Fibroblast of the aortic adventitia (primary cell): ENCODE measurements around the gene LILRA6. TPM values are rescaled to one million over a fixed set of nuclear protein-coding genes. Genes with fewer than 3 reads are reported as not detected.
"Not testable (repeated sequence)": the region's sequence is repeated elsewhere in the genome, so short reads cannot be mapped to it uniquely, and the experiment has no call there.

Experiments used
- DNase-seq: peaks from one replicate; pipeline ENCODE4 v3.0.0-alpha.2; 2010; ENCODE audit warnings: low read depth
- H3K4me3 ChIP-seq: 2 replicates; pipeline ENCODE4 v1.5.1; 2011; ENCODE audit warnings: low read depth, mild to moderate bottlenecking, control low read depth, low read length, moderate library complexity
- total RNA-seq: library from RNA; depleted of rRNA; stranded (reverse); fragments of >200 nt; gene quantifications from 2 replicates; pipeline ENCODE4 v1.2.3, GENCODE V29; 2012; ENCODE audit warnings: low replicate concordance
- TF ChIP-seq, protein P1 (sequence below): IDR thresholded peaks from 2 replicates; pipeline ENCODE4 v1.5.1; 2011; ENCODE audit warnings: mild to moderate bottlenecking, low read length, control low read depth, inconsistent platforms; ENCODE audit not compliant: insufficient read depth

Gene LILRA6
- total RNA-seq, 1 donor, result not detected

GRCh38 chr19:54201980-54202379 lies 40.6 kb downstream of the LILRA6 start:
- TF ChIP-seq, protein P1, sequence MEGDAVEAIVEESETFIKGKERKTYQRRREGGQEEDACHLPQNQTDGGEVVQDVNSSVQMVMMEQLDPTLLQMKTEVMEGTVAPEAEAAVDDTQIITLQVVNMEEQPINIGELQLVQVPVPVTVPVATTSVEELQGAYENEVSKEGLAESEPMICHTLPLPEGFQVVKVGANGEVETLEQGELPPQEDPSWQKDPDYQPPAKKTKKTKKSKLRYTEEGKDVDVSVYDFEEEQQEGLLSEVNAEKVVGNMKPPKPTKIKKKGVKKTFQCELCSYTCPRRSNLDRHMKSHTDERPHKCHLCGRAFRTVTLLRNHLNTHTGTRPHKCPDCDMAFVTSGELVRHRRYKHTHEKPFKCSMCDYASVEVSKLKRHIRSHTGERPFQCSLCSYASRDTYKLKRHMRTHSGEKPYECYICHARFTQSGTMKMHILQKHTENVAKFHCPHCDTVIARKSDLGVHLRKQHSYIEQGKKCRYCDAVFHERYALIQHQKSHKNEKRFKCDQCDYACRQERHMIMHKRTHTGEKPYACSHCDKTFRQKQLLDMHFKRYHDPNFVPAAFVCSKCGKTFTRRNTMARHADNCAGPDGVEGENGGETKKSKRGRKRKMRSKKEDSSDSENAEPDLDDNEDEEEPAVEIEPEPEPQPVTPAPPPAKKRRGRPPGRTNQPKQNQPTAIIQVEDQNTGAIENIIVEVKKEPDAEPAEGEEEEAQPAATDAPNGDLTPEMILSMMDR, result no peak
- peak overlapping the region; percentile 71 for H3K4me3 ChIP-seq
- DNase-seq, result no peak

DNA sequence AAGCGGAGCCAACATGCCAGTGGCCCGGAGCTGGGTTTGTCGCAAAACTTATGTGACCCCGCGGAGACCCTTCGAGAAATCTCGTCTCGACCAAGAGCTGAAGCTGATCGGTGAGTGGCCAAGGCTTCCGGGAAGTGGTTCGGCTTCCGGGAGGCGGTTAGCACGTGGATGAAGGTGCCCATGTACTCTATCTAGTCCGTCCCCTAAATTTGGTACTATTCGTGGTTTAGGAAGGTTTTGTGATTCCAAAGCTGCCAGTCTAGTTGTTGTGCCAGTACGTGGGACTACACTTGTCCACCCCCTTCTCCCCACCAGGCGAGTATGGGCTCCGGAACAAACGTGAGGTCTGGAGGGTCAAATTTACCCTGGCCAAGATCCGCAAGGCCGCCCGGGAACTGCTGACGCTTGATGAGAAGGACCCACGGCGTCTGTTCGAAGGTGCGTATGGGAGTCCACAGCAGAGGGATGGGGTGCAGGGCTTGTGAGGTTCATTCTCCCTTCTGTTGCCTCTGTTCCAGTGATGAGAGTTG lies 41.4 kb downstream of the LILRA6 start:
- H3K4me3 ChIP-seq, result peak overlapping the region; percentile 71
- DNase-seq, result no peak
- TF ChIP-seq, protein P1, result no peak

DNA sequence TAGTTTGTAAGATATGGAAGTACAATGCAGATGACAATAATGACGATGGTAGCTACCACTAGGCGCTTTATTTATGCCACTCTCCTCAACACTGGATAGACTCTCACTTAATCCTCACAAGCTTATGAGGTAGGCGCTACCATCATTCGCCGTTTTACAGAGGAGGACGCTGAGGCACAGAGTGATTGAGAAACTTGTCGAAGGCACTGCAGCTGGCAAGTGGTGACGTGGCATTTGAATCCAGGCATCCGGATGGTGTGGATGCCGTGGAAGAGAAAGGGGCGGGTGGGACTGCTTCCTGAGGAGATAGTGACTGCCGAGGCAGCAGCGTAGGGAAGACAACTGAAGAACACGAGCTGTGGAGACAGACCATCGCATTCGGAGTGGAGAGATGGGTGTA lies 43.2 kb downstream of the LILRA6 start:
- no peak overlapping the region for H3K4me3 ChIP-seq
- TF ChIP-seq, protein P1, result no peak
- no peak for DNase-seq

DNA sequence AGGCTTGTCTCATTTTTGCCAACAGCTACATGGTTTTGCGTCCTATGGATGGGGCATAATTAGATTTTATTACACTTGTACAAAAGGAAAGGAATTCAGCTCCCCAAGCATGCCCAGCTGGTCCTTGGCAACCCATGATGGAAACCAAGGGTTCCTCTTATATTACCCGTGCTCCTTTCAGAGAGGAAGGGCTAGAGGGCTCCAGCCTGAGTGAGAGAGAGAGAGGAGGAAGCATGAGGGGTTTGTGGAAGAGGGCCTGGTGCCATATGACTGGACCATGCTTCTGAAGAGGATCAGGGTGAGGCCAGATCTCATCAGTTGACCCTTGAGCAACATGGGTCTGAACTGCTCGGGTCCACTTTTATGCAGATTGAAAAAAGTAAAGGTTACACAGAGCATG lies 45.5 kb downstream of the LILRA6 start:
- no peak for DNase-seq
- TF ChIP-seq, protein P1, result no peak
- H3K4me3 ChIP-seq, result no peak overlapping the region

DNA sequence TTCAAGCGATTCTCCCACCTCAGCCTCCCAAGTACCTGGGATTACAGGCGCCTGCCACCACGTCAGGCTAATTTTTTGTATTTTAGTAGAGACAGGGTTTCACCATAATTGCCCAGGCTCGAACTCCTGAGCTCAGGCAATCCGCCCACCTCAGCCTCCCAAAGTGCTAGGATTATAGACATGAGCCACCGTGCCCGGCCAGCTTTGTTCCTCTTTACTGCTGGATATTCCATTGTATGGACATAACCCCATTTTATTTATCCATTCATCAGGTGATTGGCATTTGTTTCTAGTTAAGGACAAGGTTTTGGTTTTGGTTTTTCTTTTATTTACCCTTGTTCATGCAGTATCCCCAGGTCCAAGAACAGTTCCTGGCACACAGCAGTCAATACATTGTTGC lies 46.1 kb downstream of the LILRA6 start:
- TF ChIP-seq, protein P1, result no peak
- H3K4me3 ChIP-seq, result no peak overlapping the region
- DNase-seq, result no peak

DNA sequence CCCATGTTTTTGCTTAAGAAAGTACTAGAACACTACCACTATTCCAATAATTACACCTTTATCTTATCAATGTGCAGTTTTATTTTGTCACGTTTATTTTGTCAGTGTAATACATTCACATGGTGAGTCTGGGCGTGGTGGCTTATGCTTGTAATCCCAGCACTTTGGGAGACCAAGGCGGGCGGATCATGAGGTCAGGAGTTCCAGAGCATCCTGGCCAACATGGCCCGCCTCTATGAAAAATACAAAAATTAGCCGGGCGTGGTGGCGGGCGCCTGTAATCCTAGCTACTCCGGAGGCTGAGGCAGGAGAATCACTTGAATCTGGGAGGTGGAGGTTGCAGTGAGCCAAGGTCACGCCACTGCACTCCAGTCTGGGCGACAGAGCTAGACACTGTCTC lies 48.1 kb downstream of the LILRA6 start:
- not testable (repeated sequence) for H3K4me3 ChIP-seq, DNase-seq

DNA sequence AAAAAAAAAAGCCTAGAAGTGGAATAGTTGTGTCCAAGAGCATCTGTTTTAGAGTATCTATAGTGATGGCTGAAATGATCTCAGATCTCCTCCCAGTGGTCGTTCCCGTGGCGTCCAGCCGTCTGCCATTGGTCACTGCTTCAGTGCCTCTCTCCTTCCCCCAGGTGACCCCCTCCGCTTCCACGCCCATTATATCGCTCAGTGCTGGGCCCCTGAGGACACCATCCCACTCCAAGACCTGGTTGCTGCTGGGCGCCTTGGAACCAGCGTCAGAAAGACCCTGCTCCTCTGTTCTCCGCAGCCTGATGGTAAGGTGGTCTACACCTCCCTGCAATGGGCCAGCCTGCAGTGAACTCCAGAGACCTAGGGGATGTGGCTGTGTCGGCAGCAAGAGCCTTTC lies 49.6 kb downstream of the LILRA6 start:
- H3K4me3 ChIP-seq, result no peak overlapping the region
- TF ChIP-seq, protein P1, result no peak
- no peak for DNase-seq
